SH-SY5Y (cell line): Measurements from ENCODE around the gene RBM17.

Experiments used
- GATA2 ChIP-seq: IDR thresholded peaks from 2 replicates; pipeline ENCODE4 v1.6.1; 2011; ENCODE audit warnings: mild to moderate bottlenecking, low read depth, low read length
- GATA3 ChIP-seq: IDR thresholded peaks from 2 replicates; pipeline ENCODE4 v1.6.1; 2011; ENCODE audit warnings: low read depth, mild to moderate bottlenecking, low read length, moderate library complexity

RBM17 gene

GRCh38 chr10:6140965-6141295 lies 52.1 kb downstream of the RBM17 start:
- TF ChIP-seq GATA2 (no peak), GATA3 (no peak)

- TF ChIP-seq GATA2: 0 out of 2 replicates have a peak, but pooled peaks have one; percentile 20
- TF ChIP-seq GATA3: no peak
These were observed 52.7 kb downstream of the RBM17 start for GRCh38 chr10:6141296-6142151.

GRCh38 chr10:6142644-6143043 lies 53.8 kb downstream of the RBM17 start:
- no peak for TF ChIP-seq GATA3

- no peak for TF ChIP-seq GATA3
- TF ChIP-seq GATA2: no peak
These were observed 54.3 kb downstream of the RBM17 start for GRCh38 chr10:6143181-6143580.

GRCh38 chr10:6144406-6145165 lies 55.8 kb downstream of the RBM17 start:
- TF ChIP-seq GATA2 (no peak), GATA3 (no peak)

- TF ChIP-seq GATA2 (no peak), GATA3 (no peak)
These were observed 56.5 kb downstream of the RBM17 start for GRCh38 chr10:6145166-6145987.

GRCh38 chr10:6146013-6146785 lies 57.4 kb downstream of the RBM17 start:
- TF ChIP-seq GATA2 (no peak), GATA3 (no peak)

- TF ChIP-seq GATA3 (no peak), GATA2 (no peak)
These were observed 58.1 kb downstream of the RBM17 start for GRCh38 chr10:6146921-6147320.

GRCh38 chr10:6148251-6148701 lies 59.4 kb downstream of the RBM17 start:
- TF ChIP-seq GATA3: no peak
- no peak for TF ChIP-seq GATA2

GRCh38 chr10:6148908-6149307 lies 60.1 kb downstream of the RBM17 start:
- no peak for TF ChIP-seq GATA2
- no peak for TF ChIP-seq GATA3

- TF ChIP-seq GATA3 (no peak), GATA2 (no peak)
These were observed 62.5 kb downstream of the RBM17 start for GRCh38 chr10:6151087-6151977.

- TF ChIP-seq GATA2 (no peak), GATA3 (no peak)
These were observed 65.0 kb downstream of the RBM17 start for GRCh38 chr10:6153845-6154244.
